Raji (cell line): ENCODE measurements around the gene THTPA.

Experiments
- POLR2A ChIP-seq: IDR thresholded peaks from 2 replicates; pipeline ENCODE4 v1.6.1; 2011; ENCODE audit warnings: low read depth, low read length, control low read depth; ENCODE audit not compliant: insufficient read depth

The THTPA gene

GRCh38 chr14:23544511-23545447 lies 11.3 kb upstream of the THTPA start:
- TF ChIP-seq POLR2A = no peak

- no peak for TF ChIP-seq POLR2A
These were observed 10.2 kb upstream of the THTPA start for GRCh38 chr14:23545740-23546365.

GRCh38 chr14:23546450-23547035 lies 9.5 kb upstream of the THTPA start:
- no peak for TF ChIP-seq POLR2A

- TF ChIP-seq POLR2A = no peak
These were observed 8.1 kb upstream of the THTPA start for GRCh38 chr14:23547924-23548323.

GRCh38 chr14:23548351-23549318 lies 7.4 kb upstream of the THTPA start:
- TF ChIP-seq POLR2A = no peak

GRCh38 chr14:23550131-23550811 lies 5.8 kb upstream of the THTPA start:
- no peak for TF ChIP-seq POLR2A

GRCh38 chr14:23550812-23551265 lies 5.2 kb upstream of the THTPA start:
- TF ChIP-seq POLR2A = no peak

- TF ChIP-seq POLR2A = 0 out of 2 replicates have a peak, but pooled peaks have one; percentile 35
These were observed 4.6 kb upstream of the THTPA start, which contains the start of gene ZFHX2 for GRCh38 chr14:23551266-23552028. Gene ZFHX2, minus strand, starts transcription at chr14:23551765. Its CDS starts 16,440 bp downstream, at chr14:23535325.

- TF ChIP-seq POLR2A = no peak
These were observed 564 bp upstream of the THTPA start for GRCh38 chr14:23555533-23555881.

- TF ChIP-seq POLR2A = no peak
These were observed 799 bp downstream of the THTPA start for GRCh38 chr14:23556700-23557440.

- TF ChIP-seq POLR2A = no peak
These were observed 1.4 kb downstream of the THTPA start for GRCh38 chr14:23557521-23557920.

- no peak for TF ChIP-seq POLR2A
These were observed 1.9 kb downstream of the THTPA start for GRCh38 chr14:23557946-23558345.
